ENCODE measurements around the gene RNF182. TPM values are rescaled to one million over a fixed set of nuclear protein-coding genes. Genes with fewer than 3 reads are reported as not detected.
A peak's percentile ranks its signal among the peaks of the same experiment; 100 is the strongest.

The RNF182 gene
- polyA plus RNA-seq, 2 of the 4 experiments (the other 2 are of a cell fraction): 2.5 to 4.9 TPM

DNA sequence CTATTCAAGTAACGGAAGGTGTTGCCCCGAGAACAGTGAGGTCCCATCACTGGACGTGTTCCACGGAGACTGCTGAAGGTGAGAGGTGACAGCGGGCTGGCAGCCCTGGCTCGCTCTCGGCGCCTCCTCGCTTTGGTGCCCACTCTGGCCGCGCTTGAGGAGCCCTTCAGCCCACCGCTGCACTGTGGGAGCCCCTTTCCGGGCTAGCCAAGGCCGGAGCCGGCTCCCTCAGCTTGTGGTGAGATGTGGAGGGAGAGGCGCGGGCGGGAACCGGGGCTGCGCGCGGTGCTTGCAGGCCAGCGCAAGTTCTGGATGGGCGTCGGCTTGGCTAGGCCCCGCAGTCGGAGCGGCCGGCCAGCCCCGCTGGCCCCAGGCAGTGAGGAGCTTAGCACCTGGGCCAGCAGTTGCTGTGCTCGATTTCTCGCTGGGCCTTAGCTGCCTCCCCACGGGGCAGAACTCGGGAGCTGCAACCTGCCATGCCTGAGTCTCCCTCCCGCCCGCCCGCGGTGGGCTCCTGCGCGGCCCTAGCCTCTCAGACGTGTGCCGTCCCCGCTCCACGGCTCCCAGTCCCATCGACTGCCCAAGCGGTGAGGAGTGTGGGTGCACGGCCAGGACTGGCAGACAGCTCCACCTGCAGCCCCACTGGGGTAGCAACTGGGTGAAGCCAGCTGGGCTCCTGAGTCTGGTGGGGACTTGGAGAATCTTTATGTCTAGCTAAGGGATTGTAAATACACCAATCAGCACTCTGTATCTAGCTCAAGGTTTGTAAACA is 77.6 kb downstream of the RNF182 start:
- 96% methylated on average over 10 of the region's 47 CpGs for WGBS (ENCODE audit: missing lambda C conversion rate)
- Histone ChIP-seq H3K4me3 (no peak overlapping the region), H3K27ac (peak overlapping the region; percentile 50 to 88; a peak in 5 of 6 replicates), H3K4me1 (peaks cover 19% of the 10 kb centered on the region), H3K9me3 (peaks cover 9% of the 10 kb centered on the region; the same call in 1 of the 3 replicates), H3K4me2 (peak overlapping the region; percentile 66)
- DNase-seq (ENCODE audit: low read depth in 1 of 2, low spot score in 1 of 2) (no peak), ATAC-seq (no peak), FAIRE-seq (no peak)
- CTCF ChIA-PET: interaction anchor here (1.5 kb wide), 1 partner anchor 64 kb away, joined by 5 read pairs; no protein-coding TSS in a partner anchor
- POLR2A ChIA-PET: no interaction called here
- no peak for TF ChIP-seq NFE2L2 (conservative IDR thresholded peaks at IDR 0.05; ENCODE audit: low read length)
- no peak for TF ChIP-seq GATA3 (IDR thresholded peaks at IDR 0.05; ENCODE audit: borderline replicate concordance)
- TF ChIP-seq RFX5 (IDR thresholded peaks at IDR 0.05): no peak
- no peak for TF ChIP-seq HOXB13 (CRISPR knock-in tag; IDR thresholded peaks at IDR 0.05; ENCODE audit: low read depth)
- no peak for TF ChIP-seq ZC3H11A (IDR thresholded peaks at IDR 0.05)

DNA sequence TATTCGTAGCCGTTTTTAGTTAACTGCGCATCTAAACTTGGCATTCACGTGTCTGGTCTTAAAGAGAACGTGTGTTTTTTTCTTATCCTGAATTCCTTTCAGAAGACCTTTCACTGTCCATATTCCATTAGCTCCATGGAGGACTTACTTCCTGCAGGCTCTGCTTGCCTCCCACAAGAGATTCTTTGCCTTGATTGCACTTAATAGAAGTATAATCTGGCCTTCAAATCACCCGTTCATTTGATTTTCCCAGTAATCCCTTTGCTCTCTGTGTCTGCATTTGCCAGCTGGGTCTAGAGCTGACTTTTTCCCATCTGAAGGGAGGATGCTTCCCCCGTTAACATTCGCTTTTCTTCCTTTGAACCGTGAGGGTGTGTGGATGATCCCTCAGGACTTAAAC is 79.5 kb downstream of the RNF182 start:
- H3K4me2 ChIP-seq: no peak overlapping the region
- H3K9me3 ChIP-seq: no peaks in the 10 kb centered on the region
- DNase-seq (ENCODE audit: low read depth in 1 of 2, low spot score in 1 of 2) (no peak), FAIRE-seq (no peak), ATAC-seq (no peak)
- no peak overlapping the region for H3K27ac ChIP-seq
- H3K4me1 ChIP-seq: peaks cover 19% of the 10 kb centered on the region
- TF ChIP-seq RNF2 (IDR thresholded peaks at IDR 0.05; ENCODE audit: borderline replicate concordance, low read depth): no peak
- no peak for TF ChIP-seq ZSCAN20 (CRISPR knock-in tag; IDR thresholded peaks at IDR 0.05)
- TF ChIP-seq SMC3 (IDR thresholded peaks at IDR 0.05): no peak
- TF ChIP-seq GATA3 (IDR thresholded peaks at IDR 0.05; ENCODE audit: borderline replicate concordance): no peak
- TF ChIP-seq ZNF302 (CRISPR knock-in tag; IDR thresholded peaks at IDR 0.05): no peak
- TF ChIP-seq HDAC2 (IDR thresholded peaks at IDR 0.05): no peak
- TF ChIP-seq, protein P1, sequence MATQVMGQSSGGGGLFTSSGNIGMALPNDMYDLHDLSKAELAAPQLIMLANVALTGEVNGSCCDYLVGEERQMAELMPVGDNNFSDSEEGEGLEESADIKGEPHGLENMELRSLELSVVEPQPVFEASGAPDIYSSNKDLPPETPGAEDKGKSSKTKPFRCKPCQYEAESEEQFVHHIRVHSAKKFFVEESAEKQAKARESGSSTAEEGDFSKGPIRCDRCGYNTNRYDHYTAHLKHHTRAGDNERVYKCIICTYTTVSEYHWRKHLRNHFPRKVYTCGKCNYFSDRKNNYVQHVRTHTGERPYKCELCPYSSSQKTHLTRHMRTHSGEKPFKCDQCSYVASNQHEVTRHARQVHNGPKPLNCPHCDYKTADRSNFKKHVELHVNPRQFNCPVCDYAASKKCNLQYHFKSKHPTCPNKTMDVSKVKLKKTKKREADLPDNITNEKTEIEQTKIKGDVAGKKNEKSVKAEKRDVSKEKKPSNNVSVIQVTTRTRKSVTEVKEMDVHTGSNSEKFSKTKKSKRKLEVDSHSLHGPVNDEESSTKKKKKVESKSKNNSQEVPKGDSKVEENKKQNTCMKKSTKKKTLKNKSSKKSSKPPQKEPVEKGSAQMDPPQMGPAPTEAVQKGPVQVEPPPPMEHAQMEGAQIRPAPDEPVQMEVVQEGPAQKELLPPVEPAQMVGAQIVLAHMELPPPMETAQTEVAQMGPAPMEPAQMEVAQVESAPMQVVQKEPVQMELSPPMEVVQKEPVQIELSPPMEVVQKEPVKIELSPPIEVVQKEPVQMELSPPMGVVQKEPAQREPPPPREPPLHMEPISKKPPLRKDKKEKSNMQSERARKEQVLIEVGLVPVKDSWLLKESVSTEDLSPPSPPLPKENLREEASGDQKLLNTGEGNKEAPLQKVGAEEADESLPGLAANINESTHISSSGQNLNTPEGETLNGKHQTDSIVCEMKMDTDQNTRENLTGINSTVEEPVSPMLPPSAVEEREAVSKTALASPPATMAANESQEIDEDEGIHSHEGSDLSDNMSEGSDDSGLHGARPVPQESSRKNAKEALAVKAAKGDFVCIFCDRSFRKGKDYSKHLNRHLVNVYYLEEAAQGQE (IDR thresholded peaks at IDR 0.05): no peak
- TF ChIP-seq RAD21 (conservative IDR thresholded peaks at IDR 0.05 in 1 of 2, IDR thresholded peaks at IDR 0.05 in 1 of 2): no peak
- TF ChIP-seq KDM1A (IDR thresholded peaks at IDR 0.05; ENCODE audit: low read depth): no peak
- TF ChIP-seq CBX8 (IDR thresholded peaks at IDR 0.05): no peak
- TF ChIP-seq, protein P2, sequence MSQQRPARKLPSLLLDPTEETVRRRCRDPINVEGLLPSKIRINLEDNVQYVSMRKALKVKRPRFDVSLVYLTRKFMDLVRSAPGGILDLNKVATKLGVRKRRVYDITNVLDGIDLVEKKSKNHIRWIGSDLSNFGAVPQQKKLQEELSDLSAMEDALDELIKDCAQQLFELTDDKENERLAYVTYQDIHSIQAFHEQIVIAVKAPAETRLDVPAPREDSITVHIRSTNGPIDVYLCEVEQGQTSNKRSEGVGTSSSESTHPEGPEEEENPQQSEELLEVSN (IDR thresholded peaks at IDR 0.05; ENCODE audit: borderline replicate concordance, low read depth): no peak
- no peak for TF ChIP-seq HEYL (CRISPR knock-in tag; IDR thresholded peaks at IDR 0.05)
- TF ChIP-seq NFE2L2 (conservative IDR thresholded peaks at IDR 0.05; ENCODE audit: low read length): no peak
- TF ChIP-seq RFX5 (IDR thresholded peaks at IDR 0.05): no peak
- no peak for TF ChIP-seq POLR2AphosphoS2 (conservative IDR thresholded peaks at IDR 0.05; ENCODE audit: low read length)
- H3K4me3 ChIP-seq: no peak overlapping the region
- 86% methylated on average over 9 of the region's 9 CpGs for WGBS (ENCODE audit: missing lambda C conversion rate)
- POLR2A ChIA-PET: no interaction called here
- CTCF ChIA-PET: no interaction called here

DNA sequence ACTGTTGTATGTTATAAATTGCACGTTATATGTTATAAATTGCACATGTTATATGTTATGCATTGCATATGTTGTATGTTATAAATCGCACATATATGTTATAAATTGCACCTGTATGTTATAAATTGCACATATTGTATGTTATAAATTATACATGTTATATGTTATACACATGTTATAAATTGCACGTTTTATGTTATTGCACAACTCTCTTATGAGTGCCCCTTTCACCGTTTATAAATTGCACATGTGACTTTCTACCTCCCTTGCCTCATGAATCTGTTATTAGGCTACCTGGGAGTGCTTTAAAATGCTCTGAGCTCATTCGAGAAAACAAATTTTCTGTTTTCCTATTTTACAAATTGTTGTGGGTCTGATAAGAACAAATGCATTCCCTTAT is 84.1 kb downstream of the RNF182 start:
- DNase-seq (ENCODE audit: low read depth in 1 of 2, low spot score in 1 of 2): no peak
- 54% methylated on average over 5 of the region's 5 CpGs for WGBS (ENCODE audit: missing lambda C conversion rate)
- no peak for ATAC-seq
- TF ChIP-seq MAZ (IDR thresholded peaks at IDR 0.05; ENCODE audit: borderline replicate concordance, low read depth, low read length) (no peak), FOXS1 (CRISPR knock-in tag; IDR thresholded peaks at IDR 0.05) (no peak), JUNB (IDR thresholded peaks at IDR 0.05) (no peak), KDM1A (IDR thresholded peaks at IDR 0.05; ENCODE audit: low read depth) (no peak), ZNF302 (CRISPR knock-in tag; IDR thresholded peaks at IDR 0.05) (no peak)
- TF ChIP-seq, protein P1 (IDR thresholded peaks at IDR 0.05): no peak
- TF ChIP-seq, protein P3, sequence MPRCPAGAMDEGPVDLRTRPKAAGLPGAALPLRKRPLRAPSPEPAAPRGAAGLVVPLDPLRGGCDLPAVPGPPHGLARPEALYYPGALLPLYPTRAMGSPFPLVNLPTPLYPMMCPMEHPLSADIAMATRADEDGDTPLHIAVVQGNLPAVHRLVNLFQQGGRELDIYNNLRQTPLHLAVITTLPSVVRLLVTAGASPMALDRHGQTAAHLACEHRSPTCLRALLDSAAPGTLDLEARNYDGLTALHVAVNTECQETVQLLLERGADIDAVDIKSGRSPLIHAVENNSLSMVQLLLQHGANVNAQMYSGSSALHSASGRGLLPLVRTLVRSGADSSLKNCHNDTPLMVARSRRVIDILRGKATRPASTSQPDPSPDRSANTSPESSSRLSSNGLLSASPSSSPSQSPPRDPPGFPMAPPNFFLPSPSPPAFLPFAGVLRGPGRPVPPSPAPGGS (IDR thresholded peaks at IDR 0.05): no peak
- TF ChIP-seq, protein P4, sequence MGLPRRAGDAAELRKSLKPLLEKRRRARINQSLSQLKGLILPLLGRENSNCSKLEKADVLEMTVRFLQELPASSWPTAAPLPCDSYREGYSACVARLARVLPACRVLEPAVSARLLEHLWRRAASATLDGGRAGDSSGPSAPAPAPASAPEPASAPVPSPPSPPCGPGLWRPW (IDR thresholded peaks at IDR 0.05): no peak
- FAIRE-seq: no peak
- ChIA-PET POLR2A (no interaction called here), CTCF (interaction anchor here (0.7 kb wide), 1 partner anchor 50 kb away, joined by 3 read pairs; no protein-coding TSS in a partner anchor)
- no peak overlapping the region for H3K4me2 ChIP-seq
- no peak overlapping the region for H3K4me3 ChIP-seq
- H3K4me1 ChIP-seq: no peaks in the 10 kb centered on the region
- H3K27ac ChIP-seq: no peak overlapping the region
- no peaks in the 10 kb centered on the region for H3K9me3 ChIP-seq

Measured in A549 (cell line).